Testis (tissue), 2 donors: ENCODE results near the gene INHBE.

Experiments
- POLR2A ChIP-seq: fragments of 450-650 bp; IDR thresholded peaks from one replicate; pipeline ENCODE4 v1.6.1; 2017; ENCODE audit warnings: antibody characterized with exemption, mild to moderate bottlenecking, moderate library complexity
- TF ChIP-seq, protein P1 (sequence below), 3 experiments: fragments of 450-650 bp in 2 of 3; fragments of 200-600 bp in 1 of 3; sonication (generic) in 1 of 3; IDR thresholded peaks; one replicate each; pipeline ENCODE4 v1.5.1; 2016 to 2019; ENCODE audit warnings: antibody characterized with exemption in 3 of 3, mild to moderate bottlenecking in 2 of 3, moderate library complexity in 1 of 3

DNA sequence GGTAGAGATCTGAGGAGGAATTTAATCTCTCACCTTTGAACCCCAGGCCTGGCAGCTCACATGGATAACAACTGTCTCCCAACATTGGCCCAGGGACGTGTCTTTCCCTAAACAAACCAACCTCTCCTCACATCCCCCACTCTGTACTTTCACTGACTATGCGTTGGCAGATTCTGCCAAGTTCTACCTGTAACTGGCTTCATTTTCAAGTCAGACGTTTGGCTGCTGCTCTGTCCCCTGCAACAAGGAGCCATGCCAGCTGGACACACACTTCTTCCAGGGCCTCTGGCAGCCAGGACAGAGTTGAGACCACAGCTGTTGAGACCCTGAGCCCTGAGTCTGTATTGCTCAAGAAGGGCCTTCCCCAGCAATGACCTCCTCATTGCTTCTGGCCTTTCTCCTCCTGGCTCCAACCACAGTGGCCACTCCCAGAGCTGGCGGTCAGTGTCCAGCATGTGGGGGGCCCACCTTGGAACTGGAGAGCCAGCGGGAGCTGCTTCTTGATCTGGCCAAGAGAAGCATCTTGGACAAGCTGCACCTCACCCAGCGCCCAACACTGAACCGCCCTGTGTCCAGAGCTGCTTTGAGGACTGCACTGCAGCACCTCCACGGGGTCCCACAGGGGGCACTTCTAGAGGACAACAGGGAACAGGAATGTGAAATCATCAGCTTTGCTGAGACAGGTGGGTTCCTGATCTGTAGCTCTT is 20.4 kb upstream of the INHBE start, which contains the start of gene INHBC:
- no peak for TF ChIP-seq POLR2A
- TF ChIP-seq, protein P1, sequence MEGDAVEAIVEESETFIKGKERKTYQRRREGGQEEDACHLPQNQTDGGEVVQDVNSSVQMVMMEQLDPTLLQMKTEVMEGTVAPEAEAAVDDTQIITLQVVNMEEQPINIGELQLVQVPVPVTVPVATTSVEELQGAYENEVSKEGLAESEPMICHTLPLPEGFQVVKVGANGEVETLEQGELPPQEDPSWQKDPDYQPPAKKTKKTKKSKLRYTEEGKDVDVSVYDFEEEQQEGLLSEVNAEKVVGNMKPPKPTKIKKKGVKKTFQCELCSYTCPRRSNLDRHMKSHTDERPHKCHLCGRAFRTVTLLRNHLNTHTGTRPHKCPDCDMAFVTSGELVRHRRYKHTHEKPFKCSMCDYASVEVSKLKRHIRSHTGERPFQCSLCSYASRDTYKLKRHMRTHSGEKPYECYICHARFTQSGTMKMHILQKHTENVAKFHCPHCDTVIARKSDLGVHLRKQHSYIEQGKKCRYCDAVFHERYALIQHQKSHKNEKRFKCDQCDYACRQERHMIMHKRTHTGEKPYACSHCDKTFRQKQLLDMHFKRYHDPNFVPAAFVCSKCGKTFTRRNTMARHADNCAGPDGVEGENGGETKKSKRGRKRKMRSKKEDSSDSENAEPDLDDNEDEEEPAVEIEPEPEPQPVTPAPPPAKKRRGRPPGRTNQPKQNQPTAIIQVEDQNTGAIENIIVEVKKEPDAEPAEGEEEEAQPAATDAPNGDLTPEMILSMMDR (IDR thresholded peaks at IDR 0.05) = no peak
